NT2/D1 (cell line): Measurements from ENCODE around the gene NRG2.

Source experiments
- SUZ12 ChIP-seq: IDR thresholded peaks from 2 replicates; pipeline ENCODE4 v1.6.1; 2011; ENCODE audit not compliant: insufficient read length, insufficient read depth; ENCODE audit errors: extremely low read depth
- YY1 ChIP-seq: IDR thresholded peaks from 2 replicates; pipeline ENCODE4 v1.6.1; 2011; ENCODE audit not compliant: insufficient read length, insufficient read depth
- ZNF274 ChIP-seq: IDR thresholded peaks from 2 replicates; pipeline ENCODE4 v1.6.1; 2011; ENCODE audit warnings: mild to moderate bottlenecking, low read depth, low read length

GRCh38 chr5:139877129-139877597 lies 165.9 kb downstream of the NRG2 start:
- TF ChIP-seq SUZ12 (no peak), ZNF274 (no peak), YY1 (no peak)
